Mucosa of gallbladder (tissue), 1 donor: ENCODE measurements around the gene ATF5. TPM values are rescaled to one million over a fixed set of nuclear protein-coding genes. Genes with fewer than 3 reads are reported as not detected.

Experiments used
- DNase-seq: peaks from one replicate; pipeline ENCODE4 v3.0.0-alpha.2; 2020; ENCODE audit warnings: low spot score
- total RNA-seq: library from RNA; stranded (reverse); gene quantifications from one replicate; pipeline ENCODE4 v1.2.1, GENCODE V29; 2021
- donor health status: DM: no; HTN: no; CAD: no.

ATF5 gene
- total RNA-seq: 20.2 TPM

- peak; percentile 90 for DNase-seq
Observed at GRCh38 chr19:49929121-49929610, at the start of gene ATF5, which contains the start of gene NUP62. ATF5 (plus strand) TSS chr19:49929205; CDS start chr19:49930851, 1,646 bp downstream. NUP62 (minus strand) TSS chr19:49929504; CDS start chr19:49909807, 19,697 bp downstream.

GRCh38 chr19:49879243-49879963 lies 49.6 kb upstream of the ATF5 start:
- DNase-seq: no peak

- DNase-seq: no peak
Observed at GRCh38 chr19:49880162-49880869, 48.7 kb upstream of the ATF5 start.

- no peak for DNase-seq
Observed at GRCh38 chr19:49881186-49881585, 47.8 kb upstream of the ATF5 start.

GRCh38 chr19:49881672-49882394 lies 47.2 kb upstream of the ATF5 start:
- DNase-seq: no peak

- no peak for DNase-seq
Observed at GRCh38 chr19:49882643-49883042, 46.4 kb upstream of the ATF5 start.

- DNase-seq: no peak
Observed at GRCh38 chr19:49883094-49883493, 45.9 kb upstream of the ATF5 start.

GRCh38 chr19:49884109-49884508 lies 44.9 kb upstream of the ATF5 start:
- DNase-seq: no peak

- no peak for DNase-seq
Observed at GRCh38 chr19:49884760-49885159, 44.2 kb upstream of the ATF5 start.

GRCh38 chr19:49887037-49887664 lies 41.9 kb upstream of the ATF5 start:
- DNase-seq: no peak

GRCh38 chr19:49887665-49888509 lies 41.1 kb upstream of the ATF5 start:
- DNase-seq: no peak

GRCh38 chr19:49888510-49888824 lies 40.5 kb upstream of the ATF5 start:
- no peak for DNase-seq

- DNase-seq: no peak
Observed at GRCh38 chr19:49889038-49889686, 39.8 kb upstream of the ATF5 start.

- DNase-seq: peak; percentile 75
Observed at GRCh38 chr19:49889687-49890348, 39.2 kb upstream of the ATF5 start.

GRCh38 chr19:49890349-49891311 lies 38.4 kb upstream of the ATF5 start:
- DNase-seq: no peak

GRCh38 chr19:49891393-49891792 lies 37.6 kb upstream of the ATF5 start:
- DNase-seq: no peak

- DNase-seq: no peak
Observed at GRCh38 chr19:49892716-49893115, 36.3 kb upstream of the ATF5 start.

- DNase-seq: no peak
Observed at GRCh38 chr19:49894011-49894664, 34.9 kb upstream of the ATF5 start.
